GM19328 (cell line): ENCODE results near the gene INPP5F.
A peak's percentile ranks its signal among the peaks of the same experiment; 100 is the strongest.
"Not testable (repeated sequence)": the region's sequence is repeated elsewhere in the genome, so short reads cannot be mapped to it uniquely, and the experiment has no call there.

Experiments used
- ATAC-seq: cut with Tn5 transposase; IDR thresholded peaks from one replicate; pipeline ENCODE4 v1.9.1; 2021; ENCODE audit warnings: mild to moderate bottlenecking, moderate library complexity; ENCODE audit not compliant: unreplicated experiment

Gene INPP5F

DNA sequence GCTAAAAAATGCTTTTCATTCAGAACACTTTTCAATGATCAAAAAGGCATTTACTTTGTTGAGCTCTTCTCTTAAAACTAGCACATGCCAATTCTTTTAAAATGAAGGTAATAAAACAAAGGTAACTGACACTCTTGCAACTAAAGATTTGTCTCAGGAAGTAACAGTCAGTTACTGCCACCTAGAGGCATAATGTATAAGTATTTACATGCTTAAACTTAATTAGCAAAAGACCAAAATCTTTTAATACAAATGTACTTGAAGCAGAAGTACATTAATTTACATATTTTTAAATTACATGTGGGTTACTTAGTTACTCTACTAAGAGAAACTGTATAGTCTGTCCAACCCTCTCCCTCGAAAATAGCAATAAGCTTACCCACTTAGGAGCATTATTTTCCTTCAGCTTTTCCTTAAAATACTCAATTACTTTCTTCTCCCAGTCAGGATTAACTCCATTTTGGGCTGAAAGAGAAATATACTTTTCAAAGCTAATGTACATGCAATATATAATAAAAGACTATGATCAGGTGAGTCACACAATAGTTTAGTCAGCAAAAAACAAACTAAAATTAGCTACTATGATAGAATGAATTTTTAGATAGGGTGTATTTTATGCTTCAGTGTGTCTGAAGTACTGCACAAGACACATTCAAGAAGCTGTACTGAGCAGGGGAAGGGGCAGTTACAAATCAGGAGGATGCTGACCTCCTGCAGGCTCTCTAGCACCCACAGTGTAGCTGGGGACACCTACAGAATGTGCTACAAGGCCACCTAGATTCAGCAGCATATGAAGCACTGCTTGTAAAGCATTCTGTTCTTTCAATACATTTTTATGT, 133.8 kb downstream of the INPP5F start:
- ATAC-seq: no peak

DNA sequence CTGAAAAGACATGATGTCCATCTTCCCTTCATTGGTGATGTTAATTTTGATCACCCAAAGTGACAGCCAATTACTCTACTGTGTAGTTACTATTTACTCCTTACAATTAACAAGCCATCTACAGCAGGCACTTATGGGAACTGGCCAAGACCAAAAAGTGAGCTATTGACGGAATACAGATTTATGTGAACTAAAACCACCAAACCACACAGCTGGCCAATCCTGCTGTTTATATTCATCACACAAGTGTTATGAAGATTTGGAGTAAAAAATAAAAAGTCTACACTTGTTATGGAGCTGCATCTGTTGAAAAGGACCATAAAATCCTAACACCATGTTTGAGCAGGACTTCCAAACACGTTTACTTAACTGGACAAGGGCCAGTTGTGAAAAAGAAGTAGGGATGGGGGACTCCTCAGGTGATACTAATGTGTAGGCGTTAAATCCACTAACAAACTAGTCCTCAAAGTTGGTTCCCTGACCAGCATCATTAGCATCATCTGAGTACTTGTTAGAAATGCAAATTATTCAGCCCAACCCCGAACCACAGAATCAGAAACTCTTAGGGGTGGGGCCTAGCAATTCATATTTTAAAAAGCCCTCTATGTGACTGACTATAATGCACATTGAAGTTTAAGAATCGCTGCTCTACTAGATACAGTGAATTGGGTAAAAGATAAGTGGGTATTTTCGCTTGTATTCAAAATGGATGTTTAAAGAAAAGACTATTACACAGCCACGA, 135.2 kb downstream of the INPP5F start:
- peak; percentile 57 for ATAC-seq

DNA sequence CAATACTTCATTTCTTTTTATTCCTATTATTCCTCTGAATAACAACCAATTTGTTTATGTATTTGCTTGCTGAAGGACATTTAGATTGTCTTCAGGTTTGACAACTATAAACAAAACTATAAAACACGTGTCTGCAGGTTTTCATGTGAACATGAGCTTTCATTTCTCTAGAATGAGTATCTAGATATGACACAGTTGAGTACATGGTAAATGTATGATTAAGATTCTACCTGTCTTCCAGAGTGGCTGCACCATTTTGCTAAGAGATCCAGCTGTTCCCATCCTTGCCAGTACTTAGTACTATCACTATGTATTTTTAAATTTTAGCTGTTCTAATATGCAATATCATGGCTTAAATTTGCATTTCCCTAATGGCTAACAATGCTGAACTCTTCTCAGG, 136.7 kb downstream of the INPP5F start:
- ATAC-seq: no peak

DNA sequence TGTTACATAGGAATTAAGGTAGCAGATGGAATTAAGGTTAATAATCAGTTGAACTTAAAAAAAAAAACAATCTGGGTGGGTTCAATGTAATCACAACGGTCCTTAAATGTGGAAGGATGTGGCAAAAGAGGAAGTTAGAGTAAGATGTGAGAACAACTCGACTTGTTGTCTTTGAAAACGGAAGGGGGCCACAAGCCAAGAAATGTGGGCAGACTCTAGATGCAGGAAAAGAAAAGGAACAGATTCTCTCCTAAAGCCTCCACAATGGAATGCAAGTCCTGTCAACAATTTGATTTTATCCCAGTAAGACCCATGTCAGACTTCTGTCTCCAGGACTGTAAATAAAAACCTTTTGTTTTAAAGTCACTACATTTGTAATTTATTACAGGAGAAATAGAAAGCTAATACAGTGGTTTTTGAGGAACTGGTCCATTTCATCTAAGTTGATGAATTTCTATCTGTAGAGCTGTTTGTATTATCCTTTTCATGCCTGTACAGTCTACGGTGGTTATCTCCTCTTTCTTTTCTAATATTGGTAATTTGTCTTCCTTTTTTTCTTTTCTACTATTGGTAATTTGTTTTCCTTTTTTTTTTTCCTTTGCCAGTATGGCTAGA, 138.2 kb downstream of the INPP5F start:
- ATAC-seq: no peak

DNA sequence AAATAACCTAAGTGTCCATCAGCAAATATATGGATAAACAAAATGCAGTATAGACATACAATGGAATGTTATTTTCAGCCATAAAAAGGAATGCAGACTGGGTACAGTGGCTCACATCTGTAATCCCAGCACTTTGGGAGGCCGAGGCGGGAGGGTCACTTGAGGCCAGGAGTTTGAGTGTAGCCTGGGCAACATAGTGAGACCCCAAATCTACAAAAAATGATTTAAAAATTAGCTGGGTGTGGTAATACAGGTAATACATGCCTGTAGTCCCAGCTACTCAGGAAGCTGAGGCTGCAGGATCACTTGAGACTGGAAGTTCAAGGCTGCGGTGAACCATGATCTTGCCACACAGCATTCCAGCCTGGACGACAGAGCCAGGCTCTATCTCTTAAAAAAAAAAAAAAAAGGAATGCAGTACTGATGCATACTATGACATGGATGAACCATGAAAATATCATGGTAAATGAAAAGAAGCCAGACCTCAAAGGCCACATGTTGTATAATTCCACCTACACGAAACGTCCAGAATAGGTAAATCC, 139.9 kb downstream of the INPP5F start:
- ATAC-seq: no peak

DNA sequence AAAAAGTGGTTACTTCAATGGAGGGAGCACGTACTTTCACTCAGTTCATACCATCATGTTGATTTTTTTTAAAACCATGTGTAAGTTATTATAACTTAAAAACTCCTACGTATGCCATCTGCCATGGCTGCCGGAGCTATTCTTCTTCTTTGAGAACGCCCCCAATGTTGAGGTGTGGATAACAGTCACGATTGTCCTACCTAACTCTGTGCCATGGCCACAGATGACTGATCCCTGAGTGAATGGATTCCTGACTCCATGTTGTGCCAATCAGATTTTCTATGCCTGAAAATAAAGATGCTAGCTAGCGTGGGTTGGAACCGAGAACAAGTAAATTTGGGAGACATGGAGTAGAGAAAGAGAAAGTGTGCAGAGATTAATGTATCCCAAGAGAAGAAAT, 141.5 kb downstream of the INPP5F start:
- no peak for ATAC-seq

DNA sequence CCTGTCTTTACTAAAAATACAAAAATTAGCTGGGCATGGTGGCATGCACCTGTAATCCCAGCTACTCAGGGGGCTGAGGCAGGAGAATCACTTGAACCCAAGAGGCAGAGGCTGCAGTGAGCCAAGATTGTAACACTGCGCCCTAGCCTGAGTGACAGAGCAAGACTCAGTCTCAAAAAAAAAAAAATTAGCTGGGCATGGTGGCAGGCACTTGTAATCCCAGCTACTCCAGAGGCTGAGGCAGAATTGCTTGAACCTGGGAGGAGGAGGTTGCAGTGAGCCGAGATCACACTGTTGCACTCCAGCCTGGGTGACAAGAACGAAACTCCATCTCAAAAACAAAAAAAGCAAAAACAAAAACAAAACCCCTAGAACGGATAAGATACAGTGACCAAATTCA, 143.5 kb downstream of the INPP5F start:
- ATAC-seq: not testable (repeated sequence)

DNA sequence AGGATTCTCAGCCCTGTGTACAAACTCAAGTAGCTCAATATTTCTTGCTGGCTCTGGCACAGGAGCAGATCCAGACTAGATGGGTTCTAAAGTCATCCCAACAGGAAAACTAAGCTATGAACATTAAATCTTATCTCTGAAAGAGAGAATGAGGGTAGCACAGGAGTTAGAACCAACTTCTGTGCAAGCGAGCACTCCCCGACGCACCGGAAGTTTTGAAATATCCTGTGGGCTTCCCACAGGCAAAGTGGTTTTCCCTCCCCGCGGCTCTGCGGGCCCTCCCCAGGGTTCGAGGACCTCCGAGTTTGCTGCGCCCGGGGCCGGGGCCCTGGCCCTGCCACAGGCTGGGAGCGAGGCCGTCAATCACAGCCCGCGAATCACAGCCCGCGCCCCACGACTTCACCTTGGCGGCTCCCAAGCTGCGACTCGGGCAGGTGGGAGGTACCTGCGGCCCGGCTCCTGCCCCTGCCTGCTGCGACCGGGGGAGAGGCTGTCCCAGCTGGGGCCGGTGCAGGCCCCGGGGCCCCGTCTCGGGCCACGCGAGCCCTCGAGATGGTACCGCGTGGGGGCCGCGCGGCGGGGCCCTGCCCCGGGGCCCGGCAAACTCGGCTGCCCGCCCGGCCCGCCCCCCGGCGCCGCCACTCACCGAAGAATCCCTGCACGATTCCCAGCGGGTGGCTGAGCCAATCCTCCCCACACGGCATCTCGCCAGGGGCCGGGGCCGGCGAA, 146.2 kb downstream of the INPP5F start:
- ATAC-seq: peak; percentile 28

DNA sequence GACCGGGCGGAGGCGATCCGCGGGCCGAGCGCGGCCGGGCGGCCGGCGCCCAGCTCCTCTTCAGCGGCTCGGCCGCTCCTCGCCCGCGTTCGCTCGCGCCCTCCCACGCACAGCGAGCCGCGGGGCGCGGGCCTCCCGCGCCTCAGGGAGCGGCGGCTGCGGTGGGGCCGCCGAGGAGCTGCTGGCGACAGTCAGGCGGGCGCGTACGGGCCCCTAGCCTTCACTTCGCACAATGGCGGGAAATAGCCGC, 146.7 kb downstream of the INPP5F start, which contains the start of gene MCMBP:
Gene MCMBP (minus strand): TSS at position 234 of the 250 bp plus-strand sequence. CDS start 259 bp downstream, outside the sequence.
- ATAC-seq: peak; percentile 12

DNA sequence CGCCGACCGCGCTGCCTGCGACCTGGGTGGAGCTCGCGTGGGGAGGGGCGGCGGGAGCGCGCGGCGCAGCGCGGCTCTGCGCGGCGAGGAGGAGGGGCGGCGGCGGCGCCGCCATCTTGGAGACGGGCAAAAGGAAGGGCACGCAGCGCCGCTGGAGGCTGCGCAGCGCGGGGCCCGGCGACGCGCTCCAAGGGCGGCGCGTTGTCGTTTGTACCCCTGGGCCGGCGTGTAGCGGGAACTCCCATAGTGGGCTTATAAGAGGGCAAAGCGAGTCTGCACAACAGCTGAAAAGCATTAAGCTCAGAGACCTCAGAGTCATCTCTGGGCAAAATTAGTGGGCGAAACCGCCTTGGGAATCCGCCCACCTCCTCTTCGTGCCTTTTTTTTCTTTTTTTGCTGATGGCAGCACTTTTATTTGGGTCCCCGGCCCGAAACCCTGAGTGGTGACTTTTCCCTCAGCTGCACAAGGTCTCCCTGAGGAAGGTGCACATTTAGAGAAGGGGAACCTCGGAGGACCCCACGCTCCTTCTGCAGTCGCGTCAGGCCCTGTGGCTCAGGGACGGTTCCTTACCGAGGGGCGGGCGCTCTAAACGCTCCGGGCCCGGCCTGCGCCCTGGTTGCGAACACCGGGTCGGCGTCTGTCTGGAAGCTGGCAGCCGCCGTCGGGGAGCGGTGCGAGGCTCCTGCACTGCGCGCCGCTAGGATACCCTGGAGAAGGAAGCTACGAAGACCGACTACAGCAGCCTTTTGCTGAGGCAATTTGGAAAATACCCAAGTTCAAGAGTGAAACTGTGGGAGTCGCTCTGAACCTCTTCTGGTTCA, 147.2 kb downstream of the INPP5F start:
- peak; percentile 90 for ATAC-seq

DNA sequence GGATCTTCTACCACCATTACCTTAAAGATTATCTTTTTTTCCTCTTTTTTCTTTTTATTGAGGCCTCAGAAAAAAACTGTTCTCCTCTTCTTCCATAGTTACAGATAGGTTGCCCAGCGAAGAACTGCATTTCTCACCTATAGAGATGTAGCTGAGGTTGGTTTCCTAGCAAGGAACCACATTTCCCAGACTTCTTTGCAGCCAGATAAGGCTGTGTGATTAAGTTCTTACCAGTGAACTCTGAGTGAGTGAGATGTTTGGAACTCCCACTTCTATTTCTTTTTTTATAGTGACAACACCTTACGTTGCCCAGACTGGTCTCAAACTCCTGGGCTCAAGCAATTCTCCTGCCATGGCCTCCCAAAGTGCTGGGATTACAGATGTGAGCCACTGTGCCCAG, 152.7 kb downstream of the INPP5F start:
- no peak for ATAC-seq
